GM21528 (cell line): ENCODE measurements around the gene HOXC13.

Source experiments
- ATAC-seq: cut with Tn5 transposase; IDR thresholded peaks from one replicate; pipeline ENCODE4 v1.9.1; 2021; ENCODE audit warnings: mild to moderate bottlenecking, moderate library complexity; ENCODE audit not compliant: unreplicated experiment, low FRiP score

Gene HOXC13

DNA sequence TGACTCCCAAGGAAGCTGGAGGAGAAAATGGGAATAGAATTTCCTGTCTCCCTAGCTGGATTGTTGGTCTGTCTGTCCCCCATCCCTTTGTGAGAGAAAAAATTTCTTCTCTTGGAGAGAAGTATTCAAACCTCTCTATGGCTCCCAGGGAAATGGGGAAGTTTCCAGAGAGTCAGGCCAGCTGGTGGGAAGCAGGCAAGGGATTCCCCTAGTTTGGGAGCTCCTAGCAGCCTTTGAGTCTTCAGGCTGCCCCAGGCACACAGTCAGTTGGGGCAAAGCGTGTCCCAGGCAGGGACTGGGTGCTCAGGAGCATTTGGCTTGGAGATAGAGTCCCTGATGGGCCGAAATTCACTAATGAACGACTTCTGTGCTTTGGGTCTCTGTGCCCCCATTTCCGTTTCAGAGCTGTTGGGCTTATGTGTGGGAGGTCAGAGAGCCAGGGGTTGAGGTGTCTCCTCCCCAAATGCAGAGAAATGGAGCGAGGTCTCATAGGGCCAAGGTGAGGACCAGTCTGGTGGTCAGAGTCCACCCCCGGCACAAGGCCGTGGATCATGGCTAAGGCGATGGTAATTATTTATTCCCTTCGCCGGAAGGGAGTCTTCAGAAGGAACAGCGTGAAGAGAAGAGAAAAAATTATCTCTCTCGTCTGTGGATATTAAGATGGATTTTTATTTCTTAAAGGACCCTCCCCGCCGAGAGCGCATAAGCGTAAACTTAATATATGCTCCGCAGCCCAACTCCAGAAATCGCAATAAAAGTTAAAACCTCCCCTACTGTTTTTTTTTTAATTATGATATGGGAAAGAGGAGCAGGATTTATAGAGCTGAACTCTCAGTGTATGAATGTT lies 54.8 kb downstream of the HOXC13 start:
- no peak for ATAC-seq

DNA sequence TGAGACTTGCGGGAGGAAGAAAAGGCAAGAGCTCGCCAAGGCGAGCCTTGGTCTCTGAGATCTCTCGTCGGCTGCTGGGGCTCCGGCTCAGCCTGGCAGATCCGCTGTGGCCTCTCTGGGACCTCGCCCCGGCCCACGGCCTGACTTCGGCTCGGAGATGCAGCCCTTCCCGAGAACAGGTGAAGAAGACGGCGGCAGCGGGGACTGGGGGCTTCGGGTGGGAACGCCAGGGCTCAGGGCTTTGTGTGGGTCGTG lies 55.3 kb downstream of the HOXC13 start:
- no peak for ATAC-seq

DNA sequence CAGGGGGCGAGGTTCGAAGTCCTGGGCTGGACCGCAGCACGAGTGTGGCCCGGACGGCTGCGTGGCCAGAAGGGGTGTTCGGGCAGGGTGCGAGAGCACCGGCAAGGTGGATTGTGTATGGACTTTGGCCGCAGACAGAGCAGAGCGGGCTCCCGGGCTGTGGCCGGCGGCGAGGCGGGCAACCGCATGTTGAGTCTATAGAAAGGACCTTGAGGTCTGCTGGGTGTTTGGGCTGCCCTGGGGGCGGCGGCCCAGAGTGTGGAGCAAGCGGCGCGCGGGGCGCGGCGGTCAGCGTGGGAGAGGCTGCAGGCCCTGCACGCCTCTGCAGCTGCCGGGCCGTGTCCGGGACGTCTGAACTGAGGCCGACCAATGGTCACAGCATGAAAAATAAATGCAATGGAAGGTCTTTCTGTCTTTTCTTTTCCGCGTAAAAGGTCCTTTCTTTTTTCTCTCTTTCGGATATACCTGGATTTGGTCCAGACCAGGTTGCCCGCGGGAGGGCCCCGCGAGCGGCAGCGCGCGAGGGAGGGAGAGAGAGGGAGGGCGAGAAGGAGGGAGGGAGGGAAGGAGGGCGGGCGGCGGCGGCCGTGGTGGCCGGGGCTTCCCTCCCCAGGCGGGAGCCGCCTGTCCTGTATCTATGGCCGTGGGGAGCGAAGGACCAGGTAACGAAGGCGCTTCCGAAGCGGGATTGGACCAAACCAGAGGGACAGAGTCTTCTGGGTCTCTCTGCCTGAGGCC lies 55.8 kb downstream of the HOXC13 start:
- no peak for ATAC-seq

DNA sequence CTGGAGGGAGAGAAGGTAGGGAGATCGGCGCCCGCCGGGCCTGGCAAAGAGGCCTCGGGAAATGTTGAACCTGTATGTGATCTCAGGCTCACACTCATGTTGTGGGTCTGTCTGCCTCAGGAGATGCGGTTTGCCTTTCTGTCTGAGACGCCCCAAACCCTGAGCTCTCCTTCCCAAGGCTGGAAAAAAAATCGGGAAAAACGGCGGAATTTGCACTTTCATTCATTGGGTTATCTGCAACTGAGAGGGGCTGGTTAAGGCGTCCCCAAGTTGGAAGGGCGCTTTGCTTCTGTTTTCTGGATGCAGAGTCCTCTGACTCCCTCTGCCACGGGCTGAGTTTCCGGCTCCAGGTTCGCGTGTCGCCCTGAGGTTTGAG lies 56.4 kb downstream of the HOXC13 start:
- no peak for ATAC-seq

DNA sequence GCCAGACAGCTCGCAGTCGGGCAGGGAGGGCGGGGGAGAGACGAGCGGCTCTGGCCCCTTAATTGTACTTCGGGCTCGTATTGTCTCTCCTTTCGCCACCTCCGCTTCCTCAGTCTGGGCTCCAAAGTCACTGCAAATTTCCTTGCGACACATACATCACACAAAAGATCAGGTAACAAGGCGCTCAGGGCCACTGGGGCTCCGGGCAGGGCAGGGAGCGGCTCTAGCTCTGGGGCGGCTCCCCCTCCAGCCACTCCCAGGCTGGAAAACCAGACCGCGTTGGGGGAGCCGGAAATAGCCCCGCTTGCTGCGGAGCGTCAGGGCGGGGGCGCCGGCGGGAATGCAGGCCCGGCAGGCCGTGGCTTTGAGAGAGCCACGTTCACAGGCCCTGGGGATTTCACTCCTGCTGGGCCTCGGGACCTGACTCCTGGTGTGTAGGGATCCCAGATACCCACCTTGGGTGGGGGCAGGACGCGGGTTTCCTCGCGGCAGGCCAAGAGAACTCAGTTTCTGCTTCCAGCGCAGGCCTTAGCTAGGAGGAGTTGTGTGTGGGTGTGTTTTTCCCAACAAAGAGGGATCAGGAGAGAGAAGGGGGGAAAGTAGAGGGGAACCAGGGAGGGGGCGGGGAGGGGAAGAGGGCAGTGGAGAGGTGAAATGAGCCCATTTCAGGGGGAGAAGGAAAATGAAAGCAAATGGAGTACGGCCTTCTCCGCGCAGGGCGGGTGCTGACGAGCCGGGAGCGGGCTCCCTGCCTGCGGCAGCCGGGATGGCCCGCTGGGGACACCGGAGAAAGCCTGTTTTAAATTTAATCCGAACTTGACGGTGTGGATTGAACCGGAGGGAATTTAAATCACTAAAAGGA lies 57.0 kb downstream of the HOXC13 start:
- ATAC-seq = no peak
